Stimulated activated CD8-positive, alpha-beta memory T cell treated with anti-CD3 and anti-CD28 coated beads, Interleukin-12 subunit alpha, Interleukin-12 subunit beta, amount 100 ng/mL, for 1 hour (primary cell): Measurements from ENCODE around the gene NRXN2.

Source experiments
- DNase-seq: peaks from one replicate; pipeline ENCODE4 v3.0.0-alpha.2; 2020; ENCODE audit warnings: low read depth

NRXN2 gene

GRCh38 chr11:64723117-64723906, at the start of gene NRXN2:
TSS of gene NRXN2 (minus strand) at chr11:64723197. CDS start at chr11:64713699, 9,498 bp downstream.
- DNase-seq = peak; percentile 70

- DNase-seq = no peak
These were observed 49.5 kb upstream of the NRXN2 start for GRCh38 chr11:64772303-64773018.

GRCh38 chr11:64771861-64772260, 48.9 kb upstream of the NRXN2 start:
- DNase-seq = no peak

GRCh38 chr11:64770120-64770519, 47.1 kb upstream of the NRXN2 start:
- DNase-seq = no peak

GRCh38 chr11:64769283-64769682, 46.3 kb upstream of the NRXN2 start:
- DNase-seq = no peak

- no peak for DNase-seq
These were observed 45.3 kb upstream of the NRXN2 start for GRCh38 chr11:64768300-64768694.

- DNase-seq = peak; percentile 78
These were observed 44.6 kb upstream of the NRXN2 start for GRCh38 chr11:64767344-64768299.

GRCh38 chr11:64766881-64767280, 43.9 kb upstream of the NRXN2 start:
- no peak for DNase-seq

GRCh38 chr11:64765851-64766665, 43.1 kb upstream of the NRXN2 start:
- DNase-seq = no peak

GRCh38 chr11:64765291-64765850, 42.4 kb upstream of the NRXN2 start:
- DNase-seq = no peak

- DNase-seq = no peak
These were observed 41.8 kb upstream of the NRXN2 start for GRCh38 chr11:64764753-64765152.

- DNase-seq = no peak
These were observed 41.1 kb upstream of the NRXN2 start for GRCh38 chr11:64764040-64764611.

- DNase-seq = no peak
These were observed 40.6 kb upstream of the NRXN2 start for GRCh38 chr11:64763526-64764039.

- DNase-seq = no peak
These were observed 39.9 kb upstream of the NRXN2 start for GRCh38 chr11:64762674-64763525.

- DNase-seq = no peak
These were observed 39.3 kb upstream of the NRXN2 start for GRCh38 chr11:64762277-64762673.

- DNase-seq = no peak
These were observed 37.9 kb upstream of the NRXN2 start for GRCh38 chr11:64760759-64761420.

GRCh38 chr11:64759722-64760719, 37.0 kb upstream of the NRXN2 start, which contains the start of gene PYGM:
TSS of gene PYGM (minus strand) at chr11:64759974. CDS start at chr11:64759898, 76 bp downstream.
- DNase-seq = no peak
